Neural progenitor cell (in vitro differentiated cells): ENCODE measurements around the gene TOR1A. TPM values are rescaled to one million over a fixed set of nuclear protein-coding genes. Genes with fewer than 3 reads are reported as not detected.

ENCODE experiments used
- DNase-seq: peaks from one replicate; pipeline ENCODE4 v3.0.0-alpha.2; 2016; ENCODE audit warnings: low spot score
- H2AFZ ChIP-seq: fragments of 200-600 bp; sonication (generic); replicated peaks from 2 replicates; pipeline ENCODE4 v1.6.1; 2016; ENCODE audit warnings: antibody characterized with exemption
- H3F3A ChIP-seq: fragments of 200-600 bp; sonication (generic); 2 replicates; pipeline ENCODE4 v1.6.1; 2016; ENCODE audit warnings: antibody characterized with exemption, low read depth
- H3K27ac ChIP-seq: fragments of 200-600 bp; sonication (generic); 2 replicates; pipeline ENCODE4 v1.5.1; 2016; ENCODE audit warnings: mild to moderate bottlenecking
- H3K27me3 ChIP-seq: fragments of 200-600 bp; sonication (generic); 2 replicates; pipeline ENCODE4 v1.6.1; 2016; ENCODE audit warnings: mild to moderate bottlenecking, moderate library complexity
- H3K36me3 ChIP-seq: fragments of 200-600 bp; sonication (generic); 2 replicates; pipeline ENCODE4 v1.5.1; 2016
- H3K4me1 ChIP-seq: fragments of 200-600 bp; sonication (generic); 2 replicates; pipeline ENCODE4 v1.6.1; 2016; ENCODE audit warnings: mixed run types
- H3K4me2 ChIP-seq: fragments of 200-600 bp; sonication (generic); 2 replicates; pipeline ENCODE4 v1.6.1; 2016
- H3K4me3 ChIP-seq: fragments of 200-600 bp; sonication (generic); 2 replicates; pipeline ENCODE4 v1.5.1; 2016
- H3K79me2 ChIP-seq: fragments of 200-600 bp; sonication (generic); 2 replicates; pipeline ENCODE4 v1.6.1; 2016; ENCODE audit warnings: low read depth
- H3K9ac ChIP-seq: fragments of 200-600 bp; sonication (generic); 2 replicates; pipeline ENCODE4 v1.6.1; 2016
- H3K9me3 ChIP-seq: fragments of 200-600 bp; sonication (generic); 2 replicates; pipeline ENCODE4 v1.5.1; 2016; ENCODE audit warnings: low read depth
- H4K20me1 ChIP-seq: fragments of 200-600 bp; sonication (generic); 2 replicates; pipeline ENCODE4 v1.6.1; 2016; ENCODE audit warnings: low read depth
- H3K27ac Mint-ChIP-seq: 3 replicates; pipeline ENCODE4 v1.8.0; 2021; ENCODE audit warnings: mixed read lengths
- H3K27me3 Mint-ChIP-seq: 2 replicates; pipeline ENCODE4 v1.8.0; 2022; ENCODE audit warnings: low read depth, mild to moderate bottlenecking, inconsistent platforms, moderate library complexity, mixed read lengths; ENCODE audit not compliant: insufficient read depth
- H3K36me3 Mint-ChIP-seq: 3 replicates; pipeline ENCODE4 v1.8.0; 2021; ENCODE audit warnings: mixed read lengths
- H3K4me1 Mint-ChIP-seq: 3 replicates; pipeline ENCODE4 v1.8.0; 2021; ENCODE audit warnings: mixed read lengths
- H3K4me3 Mint-ChIP-seq: 3 replicates; pipeline ENCODE4 v1.8.0; 2021; ENCODE audit warnings: mild to moderate bottlenecking, moderate library complexity, mixed read lengths
- H3K9me3 Mint-ChIP-seq: 3 replicates; pipeline ENCODE4 v1.8.0; 2020; ENCODE audit warnings: mixed read lengths
- EZH2 ChIP-seq: fragments of 200-600 bp; sonication (generic); IDR thresholded peaks from 2 replicates; pipeline ENCODE4 v1.6.1; 2017; ENCODE audit warnings: antibody characterized with exemption, mild to moderate bottlenecking, moderate library complexity
- EZH2phosphoT487 ChIP-seq: fragments of 200-600 bp; sonication (generic); IDR thresholded peaks from 2 replicates; pipeline ENCODE4 v1.6.1; 2017; ENCODE audit warnings: antibody characterized with exemption
- total RNA-seq: library from RNA; depleted of rRNA; stranded (reverse); fragments of >200 nt; gene quantifications from 2 replicates; pipeline ENCODE4 v1.2.3, GENCODE V29; 2015; ENCODE audit warnings: low replicate concordance
- TF ChIP-seq, protein P1 (sequence below): fragments of 200-600 bp; sonication (generic); IDR thresholded peaks from 2 replicates; pipeline ENCODE4 v1.5.1; 2017; ENCODE audit warnings: antibody characterized with exemption, mild to moderate bottlenecking

TOR1A gene
- total RNA-seq, 1 donor from 2014 or later = 39.6 TPM

DNA sequence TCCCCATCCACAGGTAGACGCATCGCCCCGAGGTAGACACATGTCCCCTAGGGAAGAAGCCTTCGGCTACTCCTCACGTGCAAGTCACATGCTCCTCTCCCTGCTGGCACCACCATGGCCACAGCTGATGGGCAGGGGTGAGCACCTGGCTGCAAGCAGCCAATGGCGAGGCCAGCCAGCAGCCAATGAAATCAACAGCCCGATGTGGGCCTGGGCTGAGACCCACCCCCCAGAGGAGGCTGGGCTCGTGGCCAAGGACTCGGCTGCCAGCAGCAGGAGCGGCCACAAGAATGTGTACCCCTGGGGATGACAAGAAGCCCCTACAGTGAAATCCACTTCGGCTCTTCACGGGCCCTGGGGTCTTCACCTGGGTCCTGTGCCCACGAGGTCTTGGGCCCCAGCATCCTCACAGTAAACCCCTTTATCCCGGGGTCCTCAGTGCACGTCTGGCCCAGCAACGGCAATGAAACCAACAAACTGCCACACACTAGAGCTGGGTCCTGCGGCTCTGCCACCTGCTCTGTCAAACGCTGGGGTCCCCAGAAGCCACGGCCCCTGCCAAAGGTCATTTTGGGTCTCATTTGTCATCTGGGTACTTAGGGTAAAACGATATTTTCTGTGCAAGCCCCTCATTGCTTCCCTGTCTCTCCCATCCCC is 49.0 kb downstream of the TOR1A start:
- H3K27me3 ChIP-seq = no peaks in the 10 kb centered on the region
- Mint-ChIP-seq H3K4me3 (no peak overlapping the region), H3K27ac (no peak overlapping the region), H3K9me3 (no peaks in the 10 kb centered on the region), H3K4me1 (peaks cover 7% of the 10 kb centered on the region), H3K36me3 (no peaks in the 10 kb centered on the region), H3K27me3 (peaks cover 7% of the 10 kb centered on the region)
- no peaks in the 10 kb centered on the region for H4K20me1 ChIP-seq
- no peak overlapping the region for H3K4me3 ChIP-seq
- peaks cover 9% of the 10 kb centered on the region for H3K4me1 ChIP-seq
- no peak overlapping the region for H2AFZ ChIP-seq
- H3K9me3 ChIP-seq = no peaks in the 10 kb centered on the region
- no peaks in the 10 kb centered on the region for H3K79me2 ChIP-seq
- no peak overlapping the region for H3K4me2 ChIP-seq
- TF ChIP-seq EZH2 (no peak), EZH2phosphoT487 (no peak)
- TF ChIP-seq, protein P1, sequence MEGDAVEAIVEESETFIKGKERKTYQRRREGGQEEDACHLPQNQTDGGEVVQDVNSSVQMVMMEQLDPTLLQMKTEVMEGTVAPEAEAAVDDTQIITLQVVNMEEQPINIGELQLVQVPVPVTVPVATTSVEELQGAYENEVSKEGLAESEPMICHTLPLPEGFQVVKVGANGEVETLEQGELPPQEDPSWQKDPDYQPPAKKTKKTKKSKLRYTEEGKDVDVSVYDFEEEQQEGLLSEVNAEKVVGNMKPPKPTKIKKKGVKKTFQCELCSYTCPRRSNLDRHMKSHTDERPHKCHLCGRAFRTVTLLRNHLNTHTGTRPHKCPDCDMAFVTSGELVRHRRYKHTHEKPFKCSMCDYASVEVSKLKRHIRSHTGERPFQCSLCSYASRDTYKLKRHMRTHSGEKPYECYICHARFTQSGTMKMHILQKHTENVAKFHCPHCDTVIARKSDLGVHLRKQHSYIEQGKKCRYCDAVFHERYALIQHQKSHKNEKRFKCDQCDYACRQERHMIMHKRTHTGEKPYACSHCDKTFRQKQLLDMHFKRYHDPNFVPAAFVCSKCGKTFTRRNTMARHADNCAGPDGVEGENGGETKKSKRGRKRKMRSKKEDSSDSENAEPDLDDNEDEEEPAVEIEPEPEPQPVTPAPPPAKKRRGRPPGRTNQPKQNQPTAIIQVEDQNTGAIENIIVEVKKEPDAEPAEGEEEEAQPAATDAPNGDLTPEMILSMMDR = no peak
- DNase-seq = no peak
- no peaks in the 10 kb centered on the region for H3K36me3 ChIP-seq
- H3K9ac ChIP-seq = no peak overlapping the region
- H3K27ac ChIP-seq = no peak overlapping the region
- H3F3A ChIP-seq = no peaks in the 10 kb centered on the region

DNA sequence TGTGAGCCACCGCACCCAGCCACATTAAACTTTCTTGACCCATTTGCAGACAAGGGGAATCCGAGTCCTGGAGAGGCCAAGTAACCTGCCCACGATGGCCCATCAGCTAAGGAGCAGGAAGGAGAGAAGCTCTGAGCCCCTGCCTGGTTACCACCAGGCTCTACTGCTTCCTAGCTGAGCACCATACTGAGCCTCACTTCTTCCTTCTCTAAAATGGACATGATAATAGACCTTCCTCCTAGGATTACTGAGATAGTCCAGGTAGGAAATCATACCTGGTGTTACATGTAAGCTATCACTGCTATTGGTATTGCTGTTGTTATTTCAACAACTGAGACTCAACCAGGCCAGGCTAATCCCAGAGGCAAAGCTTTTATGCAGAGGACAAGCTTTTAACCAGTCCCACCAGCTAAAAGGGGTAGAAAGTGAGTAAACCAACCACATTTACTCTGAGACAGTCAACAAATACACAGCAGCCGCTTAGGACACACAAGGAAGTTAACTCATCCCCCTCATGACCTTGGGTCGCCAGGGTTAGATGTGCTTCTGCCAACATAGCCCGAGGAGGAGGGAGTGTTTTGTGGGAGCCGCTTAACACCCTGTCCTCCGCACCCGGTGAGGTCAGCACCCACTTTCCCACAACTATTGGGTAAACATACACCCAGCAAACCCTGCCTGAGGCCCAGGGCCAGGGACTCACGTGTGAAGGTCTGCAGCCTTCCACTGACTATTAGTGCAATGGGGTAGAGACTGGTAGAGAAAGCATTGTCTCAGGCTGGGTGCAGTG is 50.5 kb downstream of the TOR1A start:
- DNase-seq = no peak
- H2AFZ ChIP-seq = no peak overlapping the region
- no peaks in the 10 kb centered on the region for H4K20me1 ChIP-seq
- Mint-ChIP-seq H3K4me3 (no peak overlapping the region), H3K4me1 (peaks cover 7% of the 10 kb centered on the region), H3K27ac (no peak overlapping the region), H3K36me3 (no peaks in the 10 kb centered on the region), H3K9me3 (no peaks in the 10 kb centered on the region), H3K27me3 (peaks cover 5% of the 10 kb centered on the region)
- no peaks in the 10 kb centered on the region for H3K36me3 ChIP-seq
- no peaks in the 10 kb centered on the region for H3K27me3 ChIP-seq
- no peak overlapping the region for H3K27ac ChIP-seq
- H3K4me3 ChIP-seq = no peak overlapping the region
- no peak overlapping the region for H3K9ac ChIP-seq
- no peaks in the 10 kb centered on the region for H3K9me3 ChIP-seq
- no peak overlapping the region for H3K4me2 ChIP-seq
- TF ChIP-seq, protein P1 = no peak
- TF ChIP-seq EZH2 = no peak
- no peak for TF ChIP-seq EZH2phosphoT487
- H3K79me2 ChIP-seq = no peaks in the 10 kb centered on the region
- no peaks in the 10 kb centered on the region for H3F3A ChIP-seq
- H3K4me1 ChIP-seq = peaks cover 9% of the 10 kb centered on the region

DNA sequence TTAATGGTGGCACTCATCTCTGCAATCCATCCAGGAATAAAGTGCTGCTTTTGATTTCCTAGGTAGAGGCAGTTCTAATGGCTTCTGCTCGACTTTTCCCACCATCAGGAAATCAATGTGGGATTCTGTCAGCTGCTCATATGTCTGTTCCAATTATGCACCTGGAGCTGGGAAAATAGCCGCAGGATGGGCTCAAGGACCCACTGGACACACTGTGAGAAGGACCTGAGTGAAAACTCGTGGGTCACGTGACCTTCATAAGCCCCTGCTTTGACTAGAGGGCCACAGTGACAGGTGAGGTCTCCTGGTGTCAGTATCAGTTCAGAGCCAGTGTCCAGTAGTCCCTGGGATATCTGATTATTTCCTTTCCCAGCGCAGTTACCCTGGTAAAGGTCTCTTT is 53.2 kb downstream of the TOR1A start:
- Histone ChIP-seq H4K20me1 (no peaks in the 10 kb centered on the region), H3K4me1 (no peaks in the 10 kb centered on the region), H3K79me2 (no peaks in the 10 kb centered on the region), H2AFZ (no peak overlapping the region), H3K9me3 (no peaks in the 10 kb centered on the region), H3K4me2 (no peak overlapping the region), H3K9ac (no peak overlapping the region), H3K27me3 (no peaks in the 10 kb centered on the region), H3K27ac (no peak overlapping the region), H3F3A (no peaks in the 10 kb centered on the region), H3K4me3 (no peak overlapping the region), H3K36me3 (no peaks in the 10 kb centered on the region)
- Mint-ChIP-seq H3K9me3 (no peaks in the 10 kb centered on the region), H3K27me3 (peaks cover 5% of the 10 kb centered on the region), H3K4me3 (no peak overlapping the region), H3K4me1 (no peaks in the 10 kb centered on the region), H3K36me3 (no peaks in the 10 kb centered on the region), H3K27ac (no peak overlapping the region)
- DNase-seq = no peak
- TF ChIP-seq EZH2 (no peak), EZH2phosphoT487 (no peak)
- TF ChIP-seq, protein P1 = no peak
